Upper lobe of left lung (tissue), 6 donors: ENCODE data around the gene CCDC106. TPM values are rescaled to one million over a fixed set of nuclear protein-coding genes. Genes with fewer than 3 reads are reported as not detected.

ENCODE experiments used
- ATAC-seq, 2 donors: fragments of 200-7000 bp; cut with Tn5 transposase; one replicate each; pipeline ENCODE4 v1.9.1; 2022; ENCODE audit warnings: mild to moderate bottlenecking in 2 of 2, moderate library complexity in 2 of 2; ENCODE audit not compliant: low FRiP score in 2 of 2
- DNase-seq, 2 donors: peaks; one replicate each; pipeline ENCODE4 v3.0.0-alpha.2; 2019 to 2020
- H3K27ac ChIP-seq, 4 donors: fragments of 200-600 bp; sonication (generic); one replicate each; pipeline ENCODE4 v1.5.1; 2016 to 2019
- H3K27me3 ChIP-seq, 4 donors: fragments of 200-600 bp; sonication (generic); one replicate each; pipeline ENCODE4 v1.5.1; 2017 to 2019
- H3K36me3 ChIP-seq, 4 donors: fragments of 200-600 bp; sonication (generic); one replicate each; pipeline ENCODE4 v1.5.1; 2016 to 2019
- H3K4me1 ChIP-seq, 4 donors: fragments of 200-600 bp; sonication (generic); one replicate each; pipeline ENCODE4 v1.5.1; 2018 to 2019
- H3K4me3 ChIP-seq, 4 donors: fragments of 200-600 bp; sonication (generic); one replicate each; pipeline ENCODE4 v1.5.1; 2017 to 2019; ENCODE audit warnings: mild to moderate bottlenecking in 2 of 4, moderate library complexity in 1 of 4
- H3K9me3 ChIP-seq, 4 donors: fragments of 200-600 bp; sonication (generic); one replicate each; pipeline ENCODE4 v1.5.1; 2018 to 2019
- EP300 ChIP-seq, 4 donors: sonication (generic); formaldehyde crosslinking; IDR thresholded peaks; one replicate each; pipeline ENCODE4 v1.5.1; 2017; ENCODE audit warnings: antibody characterized with exemption in 4 of 4, control low read depth in 2 of 4
- POLR2A ChIP-seq, 4 donors: fragments of 450-650 bp; IDR thresholded peaks; one replicate each; pipeline ENCODE4 v1.5.1; 2016 to 2017; ENCODE audit warnings: antibody characterized with exemption in 4 of 4, mild to moderate bottlenecking in 2 of 4
- POLR2AphosphoS5 ChIP-seq, 2 donors: sonication (generic); formaldehyde crosslinking; IDR thresholded peaks; one replicate each; pipeline ENCODE4 v1.5.1; 2017; ENCODE audit warnings: antibody characterized with exemption in 2 of 2
- WGBS, 2 donors: methylation state at CpG; one replicate each; pipeline ENCODE4 v1.1.5; 2017 to 2018; 5-methylcytosine and 5-hydroxymethylcytosine counted together
- total RNA-seq, 6 donors: library from RNA; depleted of rRNA in 4 of 6; stranded (reverse); fragments of >200 nt in 4 of 6; gene quantifications; one replicate each; pipeline versions ENCODE4 v1.1.0 to v1.2.1, GENCODE V29; 2016 to 2021
- TF ChIP-seq, protein P1 (sequence below), 6 experiments: fragments of 450-650 bp in 4 of 6; fragments of 200-600 bp in 2 of 6; sonication (generic) in 2 of 6; IDR thresholded peaks; one replicate each; pipeline ENCODE4 v1.5.1; 2016 to 2019; ENCODE audit warnings: antibody characterized with exemption in 6 of 6
- donor health status: DM: no; HTN: no; CAD: no; lungs with moderate emphysema.
- donor health status: DM: no; HTN: yes; CAD: no; lungs with severe emphysema.

Gene CCDC106
- total RNA-seq, 6 donors from 2014 or later, result 15.3 to 44.0 (median 17.1) TPM

DNA sequence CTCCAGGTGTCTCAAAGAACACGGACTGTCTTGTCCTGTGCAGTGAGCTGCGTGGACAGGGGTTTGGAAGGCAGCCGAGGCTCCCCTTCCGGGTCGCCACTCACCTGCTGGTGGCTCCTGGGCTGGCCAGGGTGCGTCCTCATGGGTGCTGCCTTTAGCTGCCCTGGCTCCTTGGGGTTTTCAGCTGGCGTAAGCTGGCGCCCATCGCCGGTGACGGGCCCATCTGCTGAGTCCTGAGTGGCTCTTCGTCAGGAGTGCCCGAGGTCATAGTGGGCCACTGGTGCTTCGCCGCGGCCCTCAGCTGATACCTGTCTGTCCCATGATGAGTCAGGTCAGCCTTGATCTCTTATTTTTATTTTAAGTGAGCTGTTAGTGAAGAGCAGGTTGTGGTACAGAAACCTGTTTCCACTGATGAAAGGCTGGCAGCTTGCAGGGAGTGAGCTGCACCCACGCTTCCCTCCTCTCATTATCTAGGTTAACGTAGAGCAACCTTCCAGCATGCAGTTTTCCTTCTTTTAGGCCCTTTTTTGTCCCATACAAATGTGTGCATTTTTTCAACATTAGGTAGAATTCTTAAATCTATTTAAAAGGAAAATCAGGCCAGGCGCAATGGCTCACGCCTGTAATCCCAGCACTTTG is 45.4 kb downstream of the CCDC106 start:
- Histone ChIP-seq H3K4me1 (no peaks in the 10 kb centered on the region), H3K4me3 (no peak overlapping the region), H3K9me3 (no peaks in the 10 kb centered on the region), H3K27me3 (no peaks in the 10 kb centered on the region), H3K36me3 (peaks cover 56 to 100% (median 87%) of the 10 kb centered on the region in 4 donors), H3K27ac (no peak overlapping the region)
- ATAC-seq (no peak), DNase-seq (peak in 1 of 2 donors; percentile 71)
- TF ChIP-seq POLR2A (IDR thresholded peaks at IDR 0.05) (no peak), POLR2AphosphoS5 (IDR thresholded peaks at IDR 0.05) (no peak), EP300 (IDR thresholded peaks at IDR 0.05) (no peak)
- TF ChIP-seq, protein P1, sequence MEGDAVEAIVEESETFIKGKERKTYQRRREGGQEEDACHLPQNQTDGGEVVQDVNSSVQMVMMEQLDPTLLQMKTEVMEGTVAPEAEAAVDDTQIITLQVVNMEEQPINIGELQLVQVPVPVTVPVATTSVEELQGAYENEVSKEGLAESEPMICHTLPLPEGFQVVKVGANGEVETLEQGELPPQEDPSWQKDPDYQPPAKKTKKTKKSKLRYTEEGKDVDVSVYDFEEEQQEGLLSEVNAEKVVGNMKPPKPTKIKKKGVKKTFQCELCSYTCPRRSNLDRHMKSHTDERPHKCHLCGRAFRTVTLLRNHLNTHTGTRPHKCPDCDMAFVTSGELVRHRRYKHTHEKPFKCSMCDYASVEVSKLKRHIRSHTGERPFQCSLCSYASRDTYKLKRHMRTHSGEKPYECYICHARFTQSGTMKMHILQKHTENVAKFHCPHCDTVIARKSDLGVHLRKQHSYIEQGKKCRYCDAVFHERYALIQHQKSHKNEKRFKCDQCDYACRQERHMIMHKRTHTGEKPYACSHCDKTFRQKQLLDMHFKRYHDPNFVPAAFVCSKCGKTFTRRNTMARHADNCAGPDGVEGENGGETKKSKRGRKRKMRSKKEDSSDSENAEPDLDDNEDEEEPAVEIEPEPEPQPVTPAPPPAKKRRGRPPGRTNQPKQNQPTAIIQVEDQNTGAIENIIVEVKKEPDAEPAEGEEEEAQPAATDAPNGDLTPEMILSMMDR (IDR thresholded peaks at IDR 0.05), result no peak
- 93 to 95% methylated on average over 14 to 16 of the region's 20 CpGs for WGBS, 2 donors

DNA sequence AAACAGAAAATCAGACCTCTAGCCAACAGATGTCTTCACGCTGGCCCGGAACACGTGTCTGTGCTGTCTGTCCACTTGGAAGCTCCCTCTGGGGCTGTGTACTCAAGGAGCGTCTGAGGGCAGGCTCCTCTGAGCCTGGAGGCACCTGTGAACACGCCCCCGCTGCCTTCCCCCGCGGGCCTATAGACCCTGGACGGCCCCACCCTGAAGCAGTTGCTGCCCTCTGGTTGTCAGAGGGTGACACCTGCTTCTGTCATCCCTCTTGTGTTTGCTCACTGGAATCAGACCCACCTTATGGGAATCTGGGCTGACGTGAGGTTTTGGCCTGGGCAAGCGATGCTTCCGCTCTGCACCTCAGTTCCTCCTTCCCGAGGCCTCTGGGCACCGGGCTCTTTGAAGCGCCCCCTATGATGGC is 46.2 kb downstream of the CCDC106 start:
- peaks cover 48 to 100% (median 79%) of the 10 kb centered on the region in 4 donors for H3K36me3 ChIP-seq
- H3K27me3 ChIP-seq, result no peaks in the 10 kb centered on the region
- TF ChIP-seq POLR2AphosphoS5 (IDR thresholded peaks at IDR 0.05), result no peak
- TF ChIP-seq, protein P1 (IDR thresholded peaks at IDR 0.05), result no peak
- TF ChIP-seq POLR2A (IDR thresholded peaks at IDR 0.05), result no peak
- no peak for TF ChIP-seq EP300 (IDR thresholded peaks at IDR 0.05)
- WGBS, 2 donors, result 88 to 89% methylated on average over 12 to 15 of the region's 15 CpGs
- ATAC-seq, result no peak
- no peaks in the 10 kb centered on the region for H3K9me3 ChIP-seq
- no peak for DNase-seq
- no peak overlapping the region for H3K4me3 ChIP-seq
- no peak overlapping the region for H3K27ac ChIP-seq
- H3K4me1 ChIP-seq, result no peaks in the 10 kb centered on the region

DNA sequence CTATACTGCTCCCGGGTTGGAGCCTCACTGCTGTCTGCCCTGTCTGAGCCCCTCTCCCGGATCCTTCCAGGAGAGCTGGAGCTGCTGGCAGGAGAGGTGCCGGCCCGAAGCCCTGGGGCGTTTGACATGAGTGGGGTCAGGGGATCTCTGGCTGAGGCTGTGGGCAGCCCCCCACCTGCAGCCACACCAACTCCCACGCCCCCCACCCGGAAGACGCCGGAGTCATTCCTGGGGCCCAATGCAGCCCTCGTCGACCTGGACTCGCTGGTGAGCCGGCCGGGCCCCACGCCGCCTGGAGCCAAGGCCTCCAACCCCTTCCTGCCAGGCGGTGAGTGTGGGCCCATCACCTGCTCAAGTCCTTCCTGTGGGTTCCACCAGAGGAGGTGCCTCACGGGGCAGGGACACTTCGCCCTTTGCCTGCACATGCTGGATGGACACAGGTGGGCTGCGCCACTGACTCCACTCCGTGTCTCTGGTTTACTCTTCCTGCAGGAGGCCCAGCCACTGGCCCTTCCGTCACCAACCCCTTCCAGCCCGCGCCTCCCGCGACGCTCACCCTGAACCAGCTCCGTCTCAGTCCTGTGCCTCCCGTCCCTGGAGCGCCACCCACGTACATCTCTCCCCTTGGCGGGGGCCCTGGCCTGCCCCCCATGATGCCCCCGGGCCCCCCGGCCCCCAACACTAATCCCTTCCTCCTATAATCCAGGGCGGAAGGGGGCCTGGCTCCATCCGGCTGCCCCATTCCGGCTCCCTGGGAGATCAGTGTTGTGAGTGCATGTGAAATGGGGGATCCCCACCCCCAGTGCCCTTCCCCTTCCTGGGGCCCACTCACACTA is 46.9 kb downstream of the CCDC106 start:
- H3K4me3 ChIP-seq, result no peak overlapping the region
- H3K4me1 ChIP-seq, result no peaks in the 10 kb centered on the region
- H3K27ac ChIP-seq, result no peak overlapping the region
- H3K36me3 ChIP-seq, result peaks cover 42 to 96% (median 73%) of the 10 kb centered on the region in 4 donors
- ATAC-seq (no peak), DNase-seq (peak in 1 of 2 donors; percentile 73)
- H3K9me3 ChIP-seq, result no peaks in the 10 kb centered on the region
- no peaks in the 10 kb centered on the region for H3K27me3 ChIP-seq
- TF ChIP-seq POLR2AphosphoS5 (IDR thresholded peaks at IDR 0.05) (no peak), POLR2A (IDR thresholded peaks at IDR 0.05) (no peak), EP300 (IDR thresholded peaks at IDR 0.05) (no peak)
- TF ChIP-seq, protein P1 (IDR thresholded peaks at IDR 0.05), result no peak
- WGBS, 2 donors, result 94 to 96% methylated on average over 21 to 35 of the region's 37 CpGs

DNA sequence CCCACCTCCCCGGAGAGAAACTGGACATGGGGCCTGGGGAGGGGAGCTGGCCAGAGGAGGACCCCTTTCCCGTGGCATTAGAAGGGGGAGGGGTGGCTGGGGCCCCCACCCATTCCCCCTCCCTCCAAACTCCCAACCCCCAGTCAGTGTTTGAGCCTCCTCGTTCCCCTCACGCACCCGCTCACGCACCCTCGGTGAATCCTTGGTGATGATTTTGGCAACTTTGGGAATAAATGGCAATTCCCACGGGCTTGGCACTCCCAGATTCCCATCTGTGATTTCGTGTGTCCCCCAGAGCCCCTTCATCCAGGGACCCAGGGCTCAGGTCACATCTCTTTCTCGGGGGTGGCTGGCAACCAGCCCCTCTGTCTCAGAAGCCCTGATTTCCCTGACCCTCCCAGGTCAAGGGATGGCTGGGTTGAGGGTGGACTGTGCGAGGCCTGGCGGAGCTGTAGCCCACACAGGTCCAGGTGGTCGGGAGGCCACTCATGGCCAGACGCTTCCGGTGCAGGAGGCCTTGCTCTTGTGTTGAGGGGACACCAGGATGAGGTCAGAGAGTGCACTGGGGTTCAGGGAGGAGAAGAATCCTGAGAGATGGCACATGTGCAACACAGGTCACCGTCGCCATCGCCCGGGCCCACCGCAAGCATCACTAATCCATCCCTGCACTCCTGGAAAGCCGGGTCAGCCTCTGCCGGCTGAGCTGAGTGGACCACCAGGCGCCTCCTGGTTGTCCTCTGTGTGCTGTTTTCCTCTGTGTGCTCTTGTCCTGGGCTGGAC is 47.7 kb downstream of the CCDC106 start:
- WGBS, 2 donors, result 95 to 96% methylated on average over 22 to 23 of the region's 23 CpGs
- peak in 1 of 2 donors; percentile 65 for DNase-seq

More for the DNA sequence above, 47.7 kb downstream of the CCDC106 start:
- ATAC-seq, result no peak
- Histone ChIP-seq H3K27me3 (no peaks in the 10 kb centered on the region), H3K36me3 (peaks cover 33 to 92% (median 67%) of the 10 kb centered on the region in 4 donors), H3K9me3 (no peaks in the 10 kb centered on the region), H3K4me3 (no peak overlapping the region), H3K27ac (no peak overlapping the region), H3K4me1 (no peaks in the 10 kb centered on the region)
- TF ChIP-seq EP300 (IDR thresholded peaks at IDR 0.05) (no peak), POLR2A (IDR thresholded peaks at IDR 0.05) (no peak), POLR2AphosphoS5 (IDR thresholded peaks at IDR 0.05) (no peak)
- TF ChIP-seq, protein P1 (IDR thresholded peaks at IDR 0.05), result no peak
